Measurements from ENCODE around the gene FBLIM1. TPM values are rescaled to one million over a fixed set of nuclear protein-coding genes. Genes with fewer than 3 reads are reported as not detected.

The FBLIM1 gene
- total RNA-seq, 4 donors from 2014 or later = 11.4 to 28.0 (median 25.9) TPM

DNA sequence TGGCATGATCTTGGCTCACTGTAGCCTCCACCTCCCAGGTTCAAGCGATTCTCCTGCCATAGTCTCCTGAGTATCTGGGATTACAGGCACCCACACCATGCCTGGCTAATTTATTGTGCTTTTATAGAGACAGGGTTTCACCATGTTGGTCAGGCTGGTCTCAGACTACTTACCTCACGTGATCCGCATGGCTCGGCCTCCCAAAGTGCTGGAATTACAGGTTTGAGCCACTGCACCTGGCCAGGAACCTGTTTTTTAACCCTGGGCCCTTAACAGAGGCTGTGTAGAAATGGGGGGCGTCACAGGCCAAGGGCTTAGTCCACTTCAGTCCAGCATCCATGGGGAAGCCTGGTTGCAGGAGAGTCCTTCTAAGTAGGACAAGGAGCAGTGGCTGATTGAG, 9.3 kb downstream of the FBLIM1 start:
- H3K36me3 ChIP-seq = peaks cover 0 to 13% of the 10 kb centered on the region in 2 donors
- H3K4me3 ChIP-seq (replicated peaks in 1 of 3) = no peak overlapping the region
- H3K4me1 ChIP-seq = no peaks in the 10 kb centered on the region
- no peaks in the 10 kb centered on the region for H3K9me3 ChIP-seq
- DNase-seq = peak; percentile 36 to 40
- no peak overlapping the region for H3K27ac ChIP-seq
- H3K27me3 ChIP-seq = no peaks in the 10 kb centered on the region
- 74 to 78% methylated on average over 5 of the region's 5 CpGs for WGBS, 2 donors
- TF ChIP-seq POLR2A (IDR thresholded peaks at IDR 0.05) (no peak), CTCF (IDR thresholded peaks at IDR 0.05) (no peak)
- intact Hi-C loops (cut with DNase I) = no loop called here

DNA sequence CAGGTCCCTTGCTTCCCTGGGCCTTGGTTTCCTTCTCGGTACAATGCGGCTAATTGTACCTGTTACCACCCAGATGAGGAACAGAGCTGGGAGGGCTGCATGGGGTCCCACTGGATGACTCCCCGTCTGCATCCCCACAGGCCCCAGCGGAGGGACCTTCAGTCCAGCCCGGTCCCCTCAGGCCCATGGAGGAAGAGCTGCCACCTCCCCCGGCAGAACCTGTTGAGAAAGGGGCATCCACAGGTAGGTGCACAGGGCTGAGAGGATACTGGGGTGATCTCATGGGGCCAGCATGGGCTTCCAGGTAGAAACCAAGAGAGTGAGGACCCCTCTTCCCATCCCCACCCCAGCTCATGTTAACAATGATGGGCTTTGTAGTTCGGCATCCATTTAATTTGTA, 9.8 kb downstream of the FBLIM1 start:
- Histone ChIP-seq H3K9me3 (no peaks in the 10 kb centered on the region), H3K27me3 (no peaks in the 10 kb centered on the region), H3K4me3 (replicated peaks in 1 of 3) (no peak overlapping the region), H3K36me3 (peaks cover 0 to 13% of the 10 kb centered on the region in 2 donors), H3K27ac (no peak overlapping the region), H3K4me1 (no peaks in the 10 kb centered on the region)
- DNase-seq = no peak
- WGBS, 2 donors = 91 to 99% methylated on average over 6 to 7 of the region's 7 CpGs
- intact Hi-C loops (cut with DNase I) = no loop called here
- no peak for TF ChIP-seq CTCF (IDR thresholded peaks at IDR 0.05)
- no peak for TF ChIP-seq POLR2A (IDR thresholded peaks at IDR 0.05)

GRCh38 chr1:15770313-15770962, 11.8 kb downstream of the FBLIM1 start:
- intact Hi-C loops (cut with DNase I) = no loop called here
- no peak for DNase-seq
- Histone ChIP-seq H3K4me3 (replicated peaks in 1 of 3) (no peak overlapping the region), H3K9me3 (no peaks in the 10 kb centered on the region), H3K4me1 (no peaks in the 10 kb centered on the region), H3K27me3 (no peaks in the 10 kb centered on the region), H3K27ac (no peak overlapping the region), H3K36me3 (peaks cover 0 to 13% of the 10 kb centered on the region in 2 donors)
- TF ChIP-seq CTCF (IDR thresholded peaks at IDR 0.05) (no peak), POLR2A (IDR thresholded peaks at IDR 0.05) (no peak)
- WGBS, 2 donors = 91 to 93% methylated on average over 10 to 14 of the region's 14 CpGs

DNA sequence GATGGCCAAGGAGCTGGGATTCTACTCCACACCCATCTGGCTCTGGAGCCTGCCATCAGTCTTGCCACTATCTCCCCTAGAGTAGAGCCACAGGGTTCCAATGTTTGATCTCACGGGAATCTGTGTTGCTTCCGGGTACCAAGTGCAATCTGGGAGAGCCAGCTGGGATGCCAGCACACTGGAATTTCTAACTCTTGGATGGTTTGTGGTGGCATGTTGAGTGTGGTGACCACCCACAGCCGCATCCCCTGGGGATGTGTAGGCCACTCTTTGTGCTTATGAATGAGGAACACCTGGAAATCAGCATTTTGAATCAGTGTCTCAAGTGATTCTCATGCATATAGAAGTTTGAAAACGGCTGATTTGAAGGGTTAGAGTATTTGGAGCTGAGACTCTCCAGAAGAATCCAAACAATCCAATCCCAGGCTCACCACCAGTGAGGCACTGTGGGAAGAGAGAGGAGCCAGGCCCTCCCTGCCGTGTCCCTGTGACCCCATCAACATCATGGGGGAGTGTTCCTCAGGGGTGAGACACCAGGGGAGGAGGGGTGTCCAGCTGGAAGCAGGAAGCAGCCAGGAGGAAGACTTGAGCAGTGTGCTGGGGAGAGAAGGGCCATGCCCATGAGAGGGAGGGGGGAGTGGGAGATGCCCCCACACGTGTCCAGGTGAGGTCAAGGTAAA, 13.4 kb downstream of the FBLIM1 start:
- TF ChIP-seq CTCF (IDR thresholded peaks at IDR 0.05) (no peak), POLR2A (IDR thresholded peaks at IDR 0.05) (no peak)
- DNase-seq = no peak
- 67 to 79% methylated on average over 4 to 6 of the region's 6 CpGs for WGBS, 2 donors
- intact Hi-C loops (cut with DNase I) = no loop called here
- H3K27me3 ChIP-seq = no peaks in the 10 kb centered on the region
- H3K4me3 ChIP-seq (replicated peaks in 1 of 3) = no peak overlapping the region
- peaks cover 0 to 13% of the 10 kb centered on the region in 2 donors for H3K36me3 ChIP-seq
- H3K27ac ChIP-seq = no peak overlapping the region
- H3K9me3 ChIP-seq = no peaks in the 10 kb centered on the region
- no peaks in the 10 kb centered on the region for H3K4me1 ChIP-seq

DNA sequence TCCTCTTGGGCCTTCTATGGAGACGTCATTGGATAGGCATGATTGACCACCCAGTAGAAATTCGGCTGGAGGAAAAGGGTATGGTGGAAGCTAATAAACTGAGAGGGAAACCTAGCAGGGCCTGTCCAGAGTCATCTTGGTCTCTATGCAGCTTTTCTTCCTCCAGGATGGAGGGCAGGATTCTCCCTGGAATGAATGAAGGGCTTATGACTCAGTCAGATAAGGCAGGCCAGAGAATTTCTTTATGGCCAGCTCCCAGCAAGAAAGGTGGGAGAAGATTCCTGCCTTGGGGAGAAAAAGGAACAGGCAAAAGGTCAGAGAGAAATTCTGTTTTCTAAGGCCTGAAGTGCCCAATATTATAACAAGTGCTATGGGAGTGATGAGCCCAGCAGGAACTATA, 17.1 kb downstream of the FBLIM1 start:
- Histone ChIP-seq H3K9me3 (no peaks in the 10 kb centered on the region), H3K36me3 (peaks cover 0 to 13% of the 10 kb centered on the region in 2 donors), H3K27me3 (no peaks in the 10 kb centered on the region), H3K4me1 (no peaks in the 10 kb centered on the region), H3K4me3 (replicated peaks in 1 of 3) (no peak overlapping the region), H3K27ac (no peak overlapping the region)
- no peak for DNase-seq
- WGBS, 2 donors = 45 to 50% methylated on average over 2 of the region's 2 CpGs
- TF ChIP-seq POLR2A (IDR thresholded peaks at IDR 0.05) = no peak
- TF ChIP-seq CTCF (IDR thresholded peaks at IDR 0.05) = no peak
- intact Hi-C loops (cut with DNase I) = no loop called here

Measured in thyroid gland (tissue), 4 donors.